Mesenchymal stem cell (in vitro differentiated cells and primary cell): ENCODE results near the gene SH3PXD2A.

ENCODE experiments used
- DNase-seq: peaks from one replicate; pipeline ENCODE4 v3.0.0-alpha.2; 2013
- H2AFZ ChIP-seq: one replicate; pipeline ENCODE4 v1.6.1; 2013; ENCODE audit warnings: low read depth, mild to moderate bottlenecking, control low read depth, inconsistent platforms, low read length, moderate library complexity
- H2AK5ac ChIP-seq: 2 replicates; pipeline ENCODE4 v1.6.1; 2013; ENCODE audit warnings: low read length, moderate library complexity, mild to moderate bottlenecking, inconsistent platforms; ENCODE audit not compliant: severe bottlenecking
- H2BK120ac ChIP-seq: one replicate; pipeline ENCODE4 v1.6.1; 2013; ENCODE audit warnings: low read depth, mild to moderate bottlenecking, inconsistent platforms, low read length, moderate library complexity
- H2BK12ac ChIP-seq, 2 experiments: one replicate each; pipeline ENCODE4 v1.6.1; 2013; ENCODE audit warnings: inconsistent platforms in 2 of 2, low read length in 2 of 2, mild to moderate bottlenecking in 2 of 2, moderate library complexity in 2 of 2, control low read depth in 1 of 2
- H2BK15ac ChIP-seq: one replicate; pipeline ENCODE4 v1.6.1; 2013; ENCODE audit warnings: mild to moderate bottlenecking, low read depth, inconsistent platforms; ENCODE audit not compliant: poor library complexity, severe bottlenecking
- H2BK5ac ChIP-seq: 2 replicates; pipeline ENCODE4 v1.6.1; 2013; ENCODE audit warnings: low read depth, mild to moderate bottlenecking, low read length, control low read depth, inconsistent platforms; ENCODE audit not compliant: poor library complexity, severe bottlenecking
- H3K14ac ChIP-seq, 2 experiments: one replicate each; pipeline ENCODE4 v1.6.1; 2013; ENCODE audit warnings: inconsistent platforms in 2 of 2, low read length in 2 of 2, control low read depth in 1 of 2, mild to moderate bottlenecking in 1 of 2, moderate library complexity in 1 of 2
- H3K18ac ChIP-seq, 2 experiments: one replicate each; pipeline ENCODE4 v1.6.1; 2013; ENCODE audit warnings: inconsistent platforms in 2 of 2, low read length in 2 of 2, control low read depth in 1 of 2, low read depth in 1 of 2, mild to moderate bottlenecking in 1 of 2
- H3K23ac ChIP-seq, 2 experiments: one replicate each; pipeline ENCODE4 v1.6.1; 2013; ENCODE audit warnings: inconsistent platforms in 2 of 2, low read length in 2 of 2, mild to moderate bottlenecking in 2 of 2, moderate library complexity in 2 of 2, control low read depth in 1 of 2
- H3K27ac ChIP-seq: 2 replicates; pipeline ENCODE4 v1.5.1; 2013; ENCODE audit warnings: mild to moderate bottlenecking, moderate library complexity, low read length, control low read depth, inconsistent platforms; ENCODE audit not compliant: poor library complexity, severe bottlenecking
- H3K27me3 ChIP-seq, 2 experiments: 2 replicates each; pipeline versions ENCODE4 v1.6.1 to v1.7.0; 2013; ENCODE audit warnings: low read length in 2 of 2, mild to moderate bottlenecking in 2 of 2, moderate library complexity in 2 of 2, control low read depth in 1 of 2, inconsistent platforms in 1 of 2; ENCODE audit not compliant: control insufficient read depth in 1 of 2, insufficient read depth in 1 of 2
- H3K36me3 ChIP-seq, 2 experiments: 2 replicates each; pipeline versions ENCODE4 v1.6.1 to v1.7.0; 2013; ENCODE audit warnings: low read length in 2 of 2, control low read depth in 1 of 2, inconsistent platforms in 1 of 2, low read depth in 1 of 2, mild to moderate bottlenecking in 1 of 2; ENCODE audit not compliant: insufficient read depth in 2 of 2, control insufficient read depth in 1 of 2
- H3K4ac ChIP-seq, 2 experiments: one replicate each; pipeline ENCODE4 v1.6.1; 2013; ENCODE audit warnings: inconsistent platforms in 2 of 2, low read length in 2 of 2, mild to moderate bottlenecking in 2 of 2, moderate library complexity in 2 of 2, control low read depth in 1 of 2, low read depth in 1 of 2
- H3K4me1 ChIP-seq: 2 replicates; pipeline ENCODE4 v1.6.1; 2013; ENCODE audit warnings: low read depth, low read length, control low read depth; ENCODE audit not compliant: control insufficient read depth, insufficient read depth
- H3K4me2 ChIP-seq: 2 replicates; pipeline ENCODE4 v1.6.1; 2013; ENCODE audit warnings: low read length, mild to moderate bottlenecking, inconsistent platforms; ENCODE audit not compliant: poor library complexity, severe bottlenecking
- H3K4me3 ChIP-seq, 2 experiments: 2 replicates each; pipeline versions ENCODE4 v1.5.1 to v1.7.0; 2013; ENCODE audit warnings: low read length in 2 of 2, mild to moderate bottlenecking in 2 of 2, control low read depth in 1 of 2, low read depth in 1 of 2; ENCODE audit not compliant: insufficient read depth in 1 of 2
- H3K79me1 ChIP-seq: replicated peaks from 2 replicates; pipeline ENCODE4 v1.6.1; 2013; ENCODE audit warnings: mild to moderate bottlenecking, control low read depth, low read length, inconsistent platforms; ENCODE audit not compliant: poor library complexity, severe bottlenecking
- H3K9ac ChIP-seq: 2 replicates; pipeline ENCODE4 v1.7.0; 2013; ENCODE audit warnings: mild to moderate bottlenecking, low read length, moderate library complexity
- H3K9me3 ChIP-seq: 2 replicates; pipeline ENCODE4 v1.7.0; 2013; ENCODE audit warnings: mild to moderate bottlenecking, low read length; ENCODE audit not compliant: control insufficient read depth
- H4K8ac ChIP-seq: one replicate; pipeline ENCODE4 v1.6.1; 2013; ENCODE audit warnings: inconsistent platforms, mild to moderate bottlenecking, low read length, moderate library complexity
- H4K91ac ChIP-seq: one replicate; pipeline ENCODE4 v1.6.1; 2013; ENCODE audit warnings: mild to moderate bottlenecking, low read length, inconsistent platforms
- WGBS: methylation state at CpG from one replicate; pipeline ENCODE4 v1.1.7; 2013; ENCODE audit warnings: mixed read lengths; 5-methylcytosine and 5-hydroxymethylcytosine counted together

Gene SH3PXD2A

GRCh38 chr10:103659674-103660363 is 195.6 kb downstream of the SH3PXD2A start:
- H3K9ac ChIP-seq: peak overlapping the region; percentile 94
- peaks cover 29% of the 10 kb centered on the region for H3K4me1 ChIP-seq
- peak overlapping the region; percentile 36 for H4K91ac ChIP-seq
- no peak overlapping the region for H2AFZ ChIP-seq
- H3K18ac ChIP-seq: peak overlapping the region; percentile 26 to 35
- peaks cover 5% of the 10 kb centered on the region for H3K79me1 ChIP-seq
- 89% methylated on average over 10 of the region's 11 CpGs for WGBS
- no peak overlapping the region for H2BK120ac ChIP-seq
- H3K14ac ChIP-seq: no peak overlapping the region
- H3K36me3 ChIP-seq: peaks cover 17 to 44% of the 10 kb centered on the region in 2 experiments
- no peak overlapping the region for H2BK12ac ChIP-seq
- peak overlapping the region in 1 of 2 experiments; percentile 22 for H3K4ac ChIP-seq
- H2BK15ac ChIP-seq: no peak overlapping the region
- H3K9me3 ChIP-seq: peaks cover 9% of the 10 kb centered on the region
- peak overlapping the region; percentile 64 for H3K4me2 ChIP-seq
- H3K27me3 ChIP-seq: no peaks in the 10 kb centered on the region
- H2BK5ac ChIP-seq: no peak overlapping the region
- DNase-seq: peak; percentile 89
- H3K23ac ChIP-seq: no peak overlapping the region
- peak overlapping the region; percentile 51 for H3K27ac ChIP-seq
- H2AK5ac ChIP-seq: no peak overlapping the region
- peak overlapping the region; percentile 71 for H4K8ac ChIP-seq
- peak overlapping the region; percentile 50 to 95 for H3K4me3 ChIP-seq

GRCh38 chr10:103658049-103658577 is 197.3 kb downstream of the SH3PXD2A start:
- Histone ChIP-seq H2AK5ac (no peak overlapping the region), H3K4me1 (peaks cover 26% of the 10 kb centered on the region), H2BK5ac (no peak overlapping the region), H3K23ac (no peak overlapping the region), H3K27ac (no peak overlapping the region), H3K9ac (no peak overlapping the region), H3K9me3 (peaks cover 9% of the 10 kb centered on the region), H2AFZ (no peak overlapping the region), H4K8ac (no peak overlapping the region), H3K27me3 (no peaks in the 10 kb centered on the region), H3K36me3 (peaks cover 11 to 60% of the 10 kb centered on the region in 2 experiments), H3K4ac (no peak overlapping the region), H3K79me1 (peaks cover 10% of the 10 kb centered on the region), H3K4me2 (no peak overlapping the region), H3K18ac (no peak overlapping the region), H2BK120ac (no peak overlapping the region), H2BK15ac (no peak overlapping the region), H2BK12ac (no peak overlapping the region), H3K4me3 (no peak overlapping the region), H4K91ac (no peak overlapping the region), H3K14ac (no peak overlapping the region)
- DNase-seq: no peak
- WGBS: 92% methylated on average over 4 of the region's 4 CpGs

GRCh38 chr10:103657061-103657591 is 198.2 kb downstream of the SH3PXD2A start:
- Histone ChIP-seq H3K27me3 (no peaks in the 10 kb centered on the region), H3K4me1 (peaks cover 26% of the 10 kb centered on the region), H2BK15ac (no peak overlapping the region), H3K9me3 (peaks cover 9% of the 10 kb centered on the region), H3K23ac (no peak overlapping the region), H4K8ac (no peak overlapping the region), H3K79me1 (peaks cover 11% of the 10 kb centered on the region), H3K18ac (no peak overlapping the region), H3K4me2 (no peak overlapping the region), H4K91ac (no peak overlapping the region), H3K36me3 (peaks cover 11 to 70% of the 10 kb centered on the region in 2 experiments), H2BK12ac (no peak overlapping the region), H3K27ac (no peak overlapping the region), H3K14ac (no peak overlapping the region), H2AK5ac (no peak overlapping the region), H3K9ac (no peak overlapping the region), H2BK5ac (no peak overlapping the region), H2BK120ac (no peak overlapping the region), H3K4me3 (no peak overlapping the region), H3K4ac (no peak overlapping the region), H2AFZ (no peak overlapping the region)
- 97% methylated on average over 4 of the region's 4 CpGs for WGBS
- DNase-seq: no peak

GRCh38 chr10:103654925-103655324 is 200.5 kb downstream of the SH3PXD2A start:
- H2BK12ac ChIP-seq: no peak overlapping the region
- H3K27ac ChIP-seq: no peak overlapping the region
- no peak overlapping the region for H3K23ac ChIP-seq
- H2BK120ac ChIP-seq: no peak overlapping the region
- H2AFZ ChIP-seq: no peak overlapping the region
- H2BK15ac ChIP-seq: no peak overlapping the region
- no peak overlapping the region for H3K9ac ChIP-seq
- H2BK5ac ChIP-seq: no peak overlapping the region
- no peaks in the 10 kb centered on the region for H3K27me3 ChIP-seq
- no peak overlapping the region for H3K14ac ChIP-seq
- peaks cover 9% of the 10 kb centered on the region for H3K9me3 ChIP-seq
- H3K36me3 ChIP-seq: peaks cover 11 to 86% of the 10 kb centered on the region in 2 experiments
- DNase-seq: no peak
- no peak overlapping the region for H3K4ac ChIP-seq
- H3K79me1 ChIP-seq: peaks cover 12% of the 10 kb centered on the region
- no peak overlapping the region for H3K18ac ChIP-seq
- H2AK5ac ChIP-seq: no peak overlapping the region
- no peak overlapping the region for H4K91ac ChIP-seq
- H3K4me3 ChIP-seq: no peak overlapping the region
- WGBS: 74% methylated on average over 4 of the region's 4 CpGs
- H3K4me2 ChIP-seq: no peak overlapping the region
- no peak overlapping the region for H4K8ac ChIP-seq
- H3K4me1 ChIP-seq: peaks cover 6% of the 10 kb centered on the region
